NK-92 treated with Interleukin-12 subunit alpha and Interleukin-12 subunit beta, amount 100 ng/mL, for 24 hours (cell line): ENCODE results near the gene TBRG1.

ENCODE experiments used
- DNase-seq: peaks from one replicate; lab custom pipeline; 2025; lab: John Stamatoyannopoulos, UW

The TBRG1 gene

DNA sequence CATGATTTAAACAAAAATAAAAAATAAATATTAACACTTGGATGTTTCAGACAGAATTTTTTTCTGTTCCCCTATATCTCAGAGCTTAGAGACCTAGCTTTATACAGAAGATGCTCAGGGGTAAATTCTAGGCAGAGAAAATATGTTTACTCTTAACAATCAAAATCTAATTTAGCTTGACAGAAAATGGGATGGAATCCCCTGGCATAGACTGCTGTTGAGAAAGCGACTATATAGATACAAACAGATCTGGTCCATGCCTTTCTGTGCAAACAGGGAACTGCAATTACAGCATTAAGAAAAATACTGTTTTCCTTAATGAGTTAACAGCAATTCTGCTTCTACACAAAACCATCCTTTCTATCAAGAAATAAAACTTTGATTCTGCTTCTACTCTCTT is 36.3 kb downstream of the TBRG1 start:
- no peak for DNase-seq

DNA sequence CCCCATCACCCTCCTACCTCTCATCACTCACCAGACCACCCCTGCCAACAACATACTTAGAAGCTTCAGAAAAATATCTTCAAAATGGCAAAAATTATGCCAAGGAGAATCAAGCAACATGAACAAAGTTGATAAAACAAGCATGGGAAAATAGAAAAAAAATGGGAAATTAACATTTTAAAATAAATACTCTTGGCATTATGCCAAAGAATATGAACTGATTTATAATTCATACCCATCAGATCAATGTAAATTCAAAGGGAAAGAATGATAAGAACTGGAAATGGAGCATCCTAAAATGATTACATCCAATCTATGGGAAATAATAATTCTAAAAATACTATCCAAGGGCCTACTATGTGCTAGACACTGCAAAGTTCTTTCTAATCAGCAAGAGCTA is 38.9 kb downstream of the TBRG1 start:
- no peak for DNase-seq

DNA sequence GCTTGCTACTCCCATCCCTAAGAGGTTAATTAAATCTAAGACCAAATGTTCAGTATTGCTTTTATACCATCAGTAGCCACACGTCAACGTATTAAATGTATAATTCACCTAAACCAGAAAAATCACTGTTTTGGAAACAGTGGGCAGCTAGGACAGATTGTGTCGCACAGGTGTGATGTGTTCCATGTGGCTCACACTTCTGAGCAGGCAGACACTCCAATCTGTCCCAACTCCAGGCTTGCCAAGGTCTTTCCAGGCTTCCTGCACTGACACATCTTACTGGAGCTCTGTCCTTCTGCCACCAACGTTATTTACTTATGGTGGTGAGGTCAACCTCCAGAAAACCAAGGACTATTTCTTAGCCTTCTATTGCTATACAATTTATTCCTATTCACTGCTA is 39.4 kb downstream of the TBRG1 start:
- no peak for DNase-seq

DNA sequence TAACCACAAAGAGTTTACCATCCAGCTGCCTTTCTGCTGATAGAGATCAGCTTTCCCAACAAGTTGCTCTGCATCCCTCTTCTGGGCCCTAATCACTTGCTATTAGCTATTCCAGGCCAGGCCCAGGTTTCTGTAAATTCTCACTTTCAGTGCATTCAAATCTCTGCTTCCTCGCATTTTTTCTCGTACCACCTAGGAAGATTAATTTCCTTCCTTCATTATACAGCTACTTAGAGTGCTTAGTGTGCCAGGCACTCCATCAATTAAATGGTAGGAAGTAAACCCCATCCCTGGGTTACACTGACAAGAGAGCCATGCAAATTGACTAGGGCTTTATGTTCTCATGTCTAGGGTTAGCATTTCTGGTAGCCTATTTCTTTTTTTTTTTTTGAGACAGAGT is 41.2 kb downstream of the TBRG1 start:
- no peak for DNase-seq

DNA sequence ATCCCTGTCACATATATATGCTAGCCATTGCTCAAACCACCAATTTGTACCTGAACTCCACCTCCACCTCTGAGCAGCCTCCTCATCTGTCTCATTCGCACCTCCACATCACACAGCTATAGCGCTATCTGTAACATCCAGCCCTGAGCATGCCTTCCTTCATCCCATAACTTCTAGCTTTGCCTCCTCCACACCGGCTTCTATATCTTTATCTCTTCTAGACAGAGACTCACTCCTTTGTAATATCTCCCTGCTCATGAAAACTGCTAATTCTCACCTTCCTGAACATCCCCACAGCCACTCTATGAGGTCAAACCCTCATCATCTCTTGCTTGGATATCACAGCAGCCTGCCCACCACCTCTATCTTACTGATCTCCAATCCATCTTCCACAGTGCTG is 44.9 kb downstream of the TBRG1 start:
- no peak for DNase-seq

DNA sequence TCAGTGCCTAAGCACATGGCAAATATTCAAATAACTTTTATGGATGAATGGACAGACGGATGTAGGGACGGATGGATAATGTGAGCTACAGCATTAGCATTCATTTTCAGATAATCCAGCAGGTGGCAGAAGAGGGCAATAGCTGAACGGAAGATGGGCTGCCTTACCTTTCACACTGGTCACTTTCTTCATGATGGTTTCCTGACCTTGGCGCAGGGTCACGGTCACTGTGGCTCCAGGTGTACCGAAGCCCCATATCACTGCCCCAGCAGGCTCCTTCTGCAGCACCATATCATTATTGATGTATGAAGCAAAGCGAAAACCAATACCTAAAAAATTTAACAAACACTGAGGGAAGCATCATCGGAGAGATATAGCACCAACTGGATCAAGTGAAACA is 46.5 kb downstream of the TBRG1 start:
- DNase-seq = no peak

DNA sequence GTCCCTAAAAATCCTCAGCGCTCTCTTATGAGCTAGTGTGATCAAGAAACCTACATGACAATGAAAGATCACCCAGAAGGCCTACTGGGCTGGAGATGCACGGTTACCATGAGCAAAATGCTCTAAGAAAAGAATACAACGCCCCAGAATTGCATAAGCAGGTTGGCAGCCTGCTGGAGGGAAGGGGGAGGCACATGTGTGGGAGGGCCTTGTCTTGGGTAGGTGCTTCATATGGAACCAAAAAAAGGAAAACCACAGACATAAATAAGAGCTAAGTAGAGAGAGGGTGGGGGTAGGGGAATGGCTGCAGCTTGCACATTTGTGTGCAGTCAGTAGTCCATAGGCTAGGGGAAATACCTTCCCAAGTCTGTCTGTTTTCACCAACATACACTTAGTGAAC is 48.1 kb downstream of the TBRG1 start:
- no peak for DNase-seq

DNA sequence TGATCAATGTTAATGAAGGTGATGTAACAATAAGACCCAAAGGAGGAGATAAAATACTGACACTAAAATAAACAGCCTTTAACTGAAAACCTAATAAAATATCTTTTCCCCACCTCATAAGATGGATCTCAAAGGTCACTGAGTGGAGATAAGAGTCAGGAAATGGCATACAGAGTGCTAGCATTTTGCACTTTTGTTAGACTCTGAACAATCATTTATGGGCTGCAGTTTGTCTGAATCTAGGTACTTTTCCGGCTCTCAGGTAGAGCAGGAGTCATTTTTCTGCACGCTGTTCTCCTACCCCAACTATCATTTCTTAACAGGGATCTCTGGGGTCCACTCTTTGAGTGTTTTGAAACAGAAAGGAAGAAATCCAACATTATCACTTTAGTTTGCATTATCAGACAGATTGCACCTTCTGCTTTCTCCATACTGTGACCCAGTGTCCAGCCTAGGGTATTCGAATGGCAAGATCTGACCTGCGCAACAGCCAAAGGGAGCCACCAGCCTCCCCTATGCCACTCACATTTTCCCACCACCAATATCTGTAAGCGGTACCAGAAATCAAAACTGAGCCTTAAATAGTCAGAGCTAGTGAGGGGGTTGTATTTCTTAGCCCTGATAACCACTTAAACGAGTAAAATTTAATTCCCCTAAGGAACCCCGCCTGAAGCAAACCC is 50.0 kb downstream of the TBRG1 start:
- no peak for DNase-seq

DNA sequence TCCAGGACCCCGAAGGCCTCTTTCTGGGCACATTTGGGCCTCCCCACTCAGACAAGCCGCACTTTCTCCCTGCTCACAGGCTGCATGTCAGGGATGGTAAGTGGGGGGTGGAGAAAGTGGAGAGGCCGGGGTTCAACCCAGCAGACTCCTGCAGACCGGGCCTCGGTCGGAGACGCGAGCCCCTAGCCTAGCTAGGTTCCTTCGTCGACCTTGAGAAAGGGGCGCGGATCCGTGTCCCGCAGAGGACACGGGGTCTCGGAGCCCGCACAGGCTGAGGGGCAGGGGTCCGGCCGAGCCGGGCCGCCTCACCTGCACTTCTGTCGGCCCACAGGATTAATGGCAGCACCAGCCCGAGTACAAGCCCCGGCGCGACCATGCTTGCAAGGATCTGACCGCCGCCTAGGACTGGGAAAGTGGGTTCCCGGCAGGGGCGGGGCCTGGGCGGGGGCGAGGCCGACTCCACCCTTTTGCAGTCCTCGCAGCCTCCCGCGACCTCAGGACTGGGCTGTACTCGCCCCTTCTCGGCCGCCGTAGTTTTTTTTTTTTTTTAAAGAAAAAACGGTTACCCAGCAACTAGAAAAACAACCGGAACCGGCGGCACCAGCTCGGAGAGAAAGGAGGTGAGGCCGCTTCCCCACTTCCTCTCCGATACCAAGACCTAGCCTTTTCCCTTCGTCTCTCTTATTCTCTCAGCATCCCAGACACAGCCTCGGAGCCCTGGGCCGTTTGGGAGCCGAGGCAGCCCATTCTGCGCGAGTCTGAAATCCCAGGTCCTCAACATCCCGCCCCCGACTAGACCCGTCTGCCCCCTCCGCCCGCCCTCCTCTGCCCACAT is 50.9 kb downstream of the TBRG1 start, which contains the start of the genes SIAE and SPA17:
TSS of gene SIAE (minus strand) at position 407 of the 835 bp plus-strand sequence. CDS start at position 376, 31 bp downstream.
TSS of gene SPA17 (plus strand) at position 572 of the 835 bp plus-strand sequence. CDS start 1,361 bp downstream, outside the sequence.
- peak; percentile 82 for DNase-seq

DNA sequence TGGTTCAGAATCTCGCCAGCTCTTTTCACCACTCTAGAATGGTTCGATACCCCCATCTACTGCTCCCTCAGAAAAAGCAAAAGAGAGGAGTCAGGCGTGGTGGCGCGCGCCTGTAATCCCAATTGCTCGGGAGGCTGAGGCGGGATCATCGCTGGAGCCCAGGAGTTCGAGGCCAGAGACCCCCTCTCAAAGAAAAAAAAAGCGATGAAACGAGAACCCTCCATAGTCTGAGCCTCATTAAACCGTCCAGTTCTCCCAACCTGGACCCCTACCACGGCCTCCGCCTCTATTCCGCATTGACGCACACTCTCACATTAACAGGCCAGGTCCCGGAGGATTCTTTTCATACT is 51.5 kb downstream of the TBRG1 start:
- no peak for DNase-seq

DNA sequence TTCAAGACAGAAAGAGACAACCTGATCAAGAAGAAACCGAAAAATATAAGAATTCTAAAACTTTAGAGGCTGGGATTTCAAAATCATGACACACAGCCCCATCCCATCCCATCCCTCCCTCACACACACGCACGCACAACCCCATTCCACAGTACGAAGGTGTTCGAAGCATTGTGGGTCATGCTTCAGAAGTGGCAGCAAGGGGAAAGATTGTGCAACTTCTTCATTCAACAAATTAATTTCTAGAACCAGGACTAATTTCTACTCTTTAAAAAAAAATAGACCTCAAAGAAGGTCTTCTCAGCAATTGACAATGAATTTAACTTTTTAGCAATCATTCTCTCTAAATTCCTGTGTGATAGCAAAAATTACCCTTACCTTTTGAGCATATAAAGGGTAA is 51.9 kb downstream of the TBRG1 start:
- DNase-seq = no peak

DNA sequence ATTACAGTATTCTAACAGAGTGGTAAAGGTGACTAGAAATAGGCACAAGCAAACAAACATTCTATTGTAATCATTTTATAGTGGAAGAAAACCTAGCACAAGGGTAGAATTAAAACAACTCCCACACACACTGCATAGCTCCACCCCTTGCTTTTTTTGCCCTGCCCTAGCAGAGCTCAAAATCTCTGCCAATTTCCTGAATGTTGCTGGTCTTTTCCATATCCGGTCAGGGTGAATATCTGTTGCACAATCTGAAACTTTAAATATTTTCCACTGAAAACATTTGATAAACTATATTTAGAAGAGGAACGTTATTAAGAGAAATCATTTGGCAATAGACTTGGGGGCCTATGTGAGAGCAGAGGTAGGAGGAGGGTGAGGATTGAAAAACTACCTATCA is 53.7 kb downstream of the TBRG1 start:
- DNase-seq = no peak

DNA sequence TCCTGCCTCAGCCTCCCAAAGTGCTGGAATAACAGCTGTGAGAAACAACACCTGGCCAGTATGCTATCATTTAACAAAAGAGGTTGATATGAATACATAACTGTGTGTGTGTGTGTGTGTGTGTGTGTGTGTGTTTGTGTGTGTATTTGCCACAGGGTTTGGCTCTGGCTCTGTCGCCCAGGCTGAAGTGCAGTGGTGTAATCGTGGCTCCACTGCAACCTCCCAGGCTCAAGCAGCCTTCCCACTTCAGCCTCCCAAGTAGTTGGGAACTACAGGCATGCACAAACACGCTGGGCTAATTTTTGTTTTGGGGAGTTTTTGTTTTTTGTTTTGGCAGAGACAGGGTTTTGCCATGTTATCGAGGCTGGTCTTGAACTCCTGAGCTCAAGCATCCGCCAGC is 55.8 kb downstream of the TBRG1 start:
- DNase-seq = no peak

DNA sequence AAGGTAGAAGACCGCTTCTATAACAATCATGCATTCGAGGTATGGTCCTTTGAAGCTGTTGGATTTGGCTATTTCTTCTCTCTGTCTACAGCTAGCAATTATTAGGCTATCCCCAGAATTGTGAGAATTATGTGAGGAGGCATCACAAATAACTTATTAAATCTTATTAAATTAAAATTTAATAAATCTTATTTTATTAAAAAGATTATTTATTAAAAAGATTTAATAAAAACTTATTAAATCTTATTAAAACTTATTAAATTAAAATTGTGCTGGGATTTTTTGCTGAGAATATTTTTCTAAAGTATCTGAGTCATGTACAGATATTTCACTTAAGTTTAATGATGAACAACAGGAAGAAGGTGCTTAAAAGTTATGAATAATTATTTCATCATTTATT is 58.8 kb downstream of the TBRG1 start:
- no peak for DNase-seq

DNA sequence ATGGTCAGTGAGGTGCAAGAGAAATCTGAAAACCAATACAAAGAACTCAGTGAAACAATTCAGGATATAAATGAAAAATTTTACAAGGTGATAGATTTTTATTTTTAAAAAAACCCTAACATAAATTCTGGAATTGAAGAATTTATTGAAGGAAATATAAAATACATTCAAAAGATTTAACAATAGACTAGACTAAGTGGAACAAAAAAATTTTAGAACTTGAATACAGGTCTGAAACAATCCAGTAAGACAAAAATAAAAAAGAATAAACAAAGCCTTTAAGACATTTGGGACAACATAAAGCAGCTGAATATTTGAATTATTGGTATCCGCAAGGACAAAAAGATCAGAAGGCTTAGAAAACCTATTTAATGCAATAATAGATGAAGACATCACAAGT is 59.8 kb downstream of the TBRG1 start:
- DNase-seq = no peak
